Neural progenitor cell (in vitro differentiated cells): Measurements from ENCODE around the gene LSM3.

Experiments used
- EZH2 ChIP-seq: fragments of 200-600 bp; sonication (generic); IDR thresholded peaks from 2 replicates; pipeline ENCODE4 v1.6.1; 2017; ENCODE audit warnings: antibody characterized with exemption, mild to moderate bottlenecking, moderate library complexity
- EZH2phosphoT487 ChIP-seq: fragments of 200-600 bp; sonication (generic); IDR thresholded peaks from 2 replicates; pipeline ENCODE4 v1.6.1; 2017; ENCODE audit warnings: antibody characterized with exemption
- TF ChIP-seq, protein P1 (sequence below): fragments of 200-600 bp; sonication (generic); IDR thresholded peaks from 2 replicates; pipeline ENCODE4 v1.5.1; 2017; ENCODE audit warnings: antibody characterized with exemption, mild to moderate bottlenecking

DNA sequence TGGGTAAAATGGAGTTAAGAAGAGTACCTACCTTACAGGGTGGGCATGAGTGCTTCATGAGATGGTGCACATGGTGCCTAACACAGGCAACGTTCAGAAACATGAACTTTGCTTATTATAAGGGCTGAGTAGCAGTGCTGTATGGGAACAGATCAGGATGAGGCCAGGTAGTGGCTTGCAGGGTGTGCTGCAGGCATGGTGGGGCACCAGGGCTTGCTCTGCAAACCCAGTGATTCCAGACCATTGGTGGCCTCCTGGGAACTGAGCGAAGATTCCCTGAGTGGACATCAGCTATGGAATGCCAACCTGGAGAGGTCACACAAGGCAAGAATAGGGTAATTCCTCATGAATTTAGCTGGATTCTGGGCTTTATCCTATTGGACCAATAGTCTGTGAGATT lies 37.9 kb upstream of the LSM3 start:
- TF ChIP-seq, protein P1, sequence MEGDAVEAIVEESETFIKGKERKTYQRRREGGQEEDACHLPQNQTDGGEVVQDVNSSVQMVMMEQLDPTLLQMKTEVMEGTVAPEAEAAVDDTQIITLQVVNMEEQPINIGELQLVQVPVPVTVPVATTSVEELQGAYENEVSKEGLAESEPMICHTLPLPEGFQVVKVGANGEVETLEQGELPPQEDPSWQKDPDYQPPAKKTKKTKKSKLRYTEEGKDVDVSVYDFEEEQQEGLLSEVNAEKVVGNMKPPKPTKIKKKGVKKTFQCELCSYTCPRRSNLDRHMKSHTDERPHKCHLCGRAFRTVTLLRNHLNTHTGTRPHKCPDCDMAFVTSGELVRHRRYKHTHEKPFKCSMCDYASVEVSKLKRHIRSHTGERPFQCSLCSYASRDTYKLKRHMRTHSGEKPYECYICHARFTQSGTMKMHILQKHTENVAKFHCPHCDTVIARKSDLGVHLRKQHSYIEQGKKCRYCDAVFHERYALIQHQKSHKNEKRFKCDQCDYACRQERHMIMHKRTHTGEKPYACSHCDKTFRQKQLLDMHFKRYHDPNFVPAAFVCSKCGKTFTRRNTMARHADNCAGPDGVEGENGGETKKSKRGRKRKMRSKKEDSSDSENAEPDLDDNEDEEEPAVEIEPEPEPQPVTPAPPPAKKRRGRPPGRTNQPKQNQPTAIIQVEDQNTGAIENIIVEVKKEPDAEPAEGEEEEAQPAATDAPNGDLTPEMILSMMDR, result no peak
- TF ChIP-seq EZH2 (no peak), EZH2phosphoT487 (no peak)
